KMS-11 (cell line): ENCODE results near the gene AXIN1.

Experiments
- H2AFZ ChIP-seq: fragments of 200-600 bp; sonication (generic); 2 replicates; pipeline ENCODE4 v1.6.1; 2016; ENCODE audit warnings: antibody characterized with exemption, mixed run types, low read depth
- H3K27ac ChIP-seq: fragments of 200-600 bp; sonication (generic); 2 replicates; pipeline ENCODE4 v1.6.1; 2016; ENCODE audit warnings: mild to moderate bottlenecking, mixed run types
- H3K27me3 ChIP-seq: fragments of 200-600 bp; sonication (generic); 2 replicates; pipeline ENCODE4 v1.6.1; 2017; ENCODE audit warnings: mild to moderate bottlenecking, low read depth, mixed run types, moderate library complexity; ENCODE audit not compliant: insufficient read depth
- H3K36me3 ChIP-seq: fragments of 200-600 bp; sonication (generic); 2 replicates; pipeline ENCODE4 v1.6.1; 2017; ENCODE audit warnings: mild to moderate bottlenecking, mixed run types; ENCODE audit not compliant: insufficient read depth
- H3K4me1 ChIP-seq: fragments of 200-600 bp; sonication (generic); 2 replicates; pipeline ENCODE4 v1.6.1; 2016; ENCODE audit warnings: mild to moderate bottlenecking, low read depth, mixed run types; ENCODE audit not compliant: poor library complexity, severe bottlenecking
- H3K4me2 ChIP-seq: fragments of 200-600 bp; sonication (generic); 2 replicates; pipeline ENCODE4 v1.7.0; 2016; ENCODE audit warnings: mild to moderate bottlenecking, mixed run types
- H3K4me3 ChIP-seq: fragments of 200-600 bp; sonication (generic); IDR thresholded peaks from 2 replicates; pipeline ENCODE4 v1.6.1; 2017; ENCODE audit warnings: low read depth, low read length, mixed read lengths; ENCODE audit not compliant: insufficient read depth
- H3K79me2 ChIP-seq: fragments of 200-600 bp; sonication (generic); 2 replicates; pipeline ENCODE4 v1.6.1; 2016; ENCODE audit warnings: low read depth, mixed run types; ENCODE audit not compliant: insufficient read depth
- H3K9ac ChIP-seq: fragments of 200-600 bp; sonication (generic); 2 replicates; pipeline ENCODE4 v1.6.1; 2016; ENCODE audit warnings: mild to moderate bottlenecking, mixed run types
- H4K20me1 ChIP-seq: fragments of 200-600 bp; sonication (generic); 2 replicates; pipeline ENCODE4 v1.6.1; 2016; ENCODE audit warnings: mild to moderate bottlenecking, mixed run types; ENCODE audit not compliant: insufficient read depth
- TF ChIP-seq, protein P1 (sequence below): fragments of 200-600 bp; sonication (generic); conservative IDR thresholded peaks from 2 replicates; pipeline ENCODE4 v1.6.1; 2017; ENCODE audit warnings: low read depth, mild to moderate bottlenecking, antibody characterized with exemption, low read length, moderate library complexity, mixed read lengths

AXIN1 gene

GRCh38 chr16:291539-291938, 61.0 kb downstream of the AXIN1 start:
- Histone ChIP-seq H3K36me3 (no peaks in the 10 kb centered on the region; the same call in 1 of the 2 replicates), H3K27ac (no peak overlapping the region), H4K20me1 (no peaks in the 10 kb centered on the region), H3K4me1 (no peaks in the 10 kb centered on the region), H3K4me2 (no peak overlapping the region), H3K79me2 (no peaks in the 10 kb centered on the region), H3K4me3 (no peak overlapping the region), H2AFZ (no peak overlapping the region), H3K27me3 (no peaks in the 10 kb centered on the region), H3K9ac (no peak overlapping the region)
- TF ChIP-seq, protein P1, sequence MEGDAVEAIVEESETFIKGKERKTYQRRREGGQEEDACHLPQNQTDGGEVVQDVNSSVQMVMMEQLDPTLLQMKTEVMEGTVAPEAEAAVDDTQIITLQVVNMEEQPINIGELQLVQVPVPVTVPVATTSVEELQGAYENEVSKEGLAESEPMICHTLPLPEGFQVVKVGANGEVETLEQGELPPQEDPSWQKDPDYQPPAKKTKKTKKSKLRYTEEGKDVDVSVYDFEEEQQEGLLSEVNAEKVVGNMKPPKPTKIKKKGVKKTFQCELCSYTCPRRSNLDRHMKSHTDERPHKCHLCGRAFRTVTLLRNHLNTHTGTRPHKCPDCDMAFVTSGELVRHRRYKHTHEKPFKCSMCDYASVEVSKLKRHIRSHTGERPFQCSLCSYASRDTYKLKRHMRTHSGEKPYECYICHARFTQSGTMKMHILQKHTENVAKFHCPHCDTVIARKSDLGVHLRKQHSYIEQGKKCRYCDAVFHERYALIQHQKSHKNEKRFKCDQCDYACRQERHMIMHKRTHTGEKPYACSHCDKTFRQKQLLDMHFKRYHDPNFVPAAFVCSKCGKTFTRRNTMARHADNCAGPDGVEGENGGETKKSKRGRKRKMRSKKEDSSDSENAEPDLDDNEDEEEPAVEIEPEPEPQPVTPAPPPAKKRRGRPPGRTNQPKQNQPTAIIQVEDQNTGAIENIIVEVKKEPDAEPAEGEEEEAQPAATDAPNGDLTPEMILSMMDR = no peak

DNA sequence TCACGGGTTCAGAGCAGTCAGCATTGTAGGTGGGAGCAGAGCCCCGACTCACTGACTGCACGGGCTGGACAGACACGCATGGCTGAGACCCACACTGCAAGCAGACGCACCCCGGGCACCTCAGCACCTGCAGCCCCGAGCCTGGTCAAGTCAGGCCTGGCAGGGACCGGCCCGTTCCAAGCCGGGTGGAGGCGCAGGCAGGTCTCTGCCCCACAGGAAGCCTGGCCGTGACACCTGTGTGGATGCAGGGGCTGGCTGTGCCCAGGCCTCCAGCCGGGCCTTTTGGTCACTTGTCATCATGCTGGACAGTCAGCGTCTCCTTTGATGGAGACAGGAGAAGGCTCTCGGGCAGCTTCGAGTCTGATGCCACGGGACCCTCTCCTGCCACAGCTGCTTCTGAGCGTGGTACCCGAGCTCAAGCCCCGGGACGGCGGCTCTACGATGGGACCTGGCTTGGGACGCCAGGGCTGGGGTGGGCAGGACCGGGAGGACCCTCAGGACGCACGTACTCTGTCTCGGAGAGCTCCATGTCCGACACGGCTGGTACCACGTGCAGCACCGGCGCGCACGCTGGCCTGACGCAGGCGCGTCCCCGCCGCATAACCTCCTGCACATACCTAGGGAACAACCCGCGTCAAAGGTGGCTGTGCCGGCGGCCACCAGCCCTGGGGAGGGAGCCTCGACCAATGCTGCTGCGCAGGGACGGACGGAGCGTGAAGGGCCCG, 61.7 kb downstream of the AXIN1 start:
- no peaks in the 10 kb centered on the region; the same call in 1 of the 2 replicates for H3K36me3 ChIP-seq
- H3K4me1 ChIP-seq = no peaks in the 10 kb centered on the region
- no peak overlapping the region for H3K27ac ChIP-seq
- H3K27me3 ChIP-seq = no peaks in the 10 kb centered on the region
- no peaks in the 10 kb centered on the region for H3K79me2 ChIP-seq
- H4K20me1 ChIP-seq = no peaks in the 10 kb centered on the region
- H2AFZ ChIP-seq = no peak overlapping the region
- TF ChIP-seq, protein P1 = no peak
- no peak overlapping the region for H3K4me2 ChIP-seq
- H3K9ac ChIP-seq = no peak overlapping the region
- H3K4me3 ChIP-seq = no peak overlapping the region

DNA sequence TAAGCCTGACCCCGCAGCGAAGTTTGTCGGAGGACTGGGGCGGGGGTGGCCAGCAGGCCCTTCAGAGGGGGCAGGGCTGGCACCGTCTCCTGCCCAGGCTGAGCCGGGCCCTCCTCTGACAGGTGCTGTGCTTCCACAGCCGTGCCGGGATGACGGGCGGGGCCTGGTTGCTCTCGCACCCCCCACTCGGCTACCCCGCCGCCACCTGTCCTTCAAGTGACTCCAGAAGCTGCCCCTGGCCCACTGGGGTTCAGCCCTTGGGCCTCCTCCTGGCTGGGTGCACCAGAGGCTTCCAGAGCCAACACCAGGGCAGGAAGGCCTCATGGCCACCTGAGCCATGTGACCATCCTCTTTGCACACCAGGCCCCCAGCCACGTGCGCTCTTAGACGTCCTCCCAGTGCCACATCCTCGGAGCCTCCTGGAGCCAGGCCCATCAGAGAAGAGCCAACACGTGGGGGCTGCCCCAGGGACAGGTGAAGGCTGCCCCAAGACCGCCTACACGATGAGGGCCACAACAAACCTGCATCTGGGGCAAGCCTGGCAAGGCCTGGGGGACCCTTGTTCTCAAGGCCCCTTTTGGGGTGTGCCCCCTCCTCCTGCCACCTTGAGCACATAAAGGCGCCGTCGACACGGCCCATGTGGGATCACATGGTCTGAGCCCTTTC, 62.4 kb downstream of the AXIN1 start:
- Histone ChIP-seq H2AFZ (no peak overlapping the region), H3K36me3 (no peaks in the 10 kb centered on the region; the same call in 1 of the 2 replicates), H3K79me2 (no peaks in the 10 kb centered on the region), H3K9ac (no peak overlapping the region), H3K27ac (no peak overlapping the region), H3K4me2 (no peak overlapping the region), H3K4me1 (no peaks in the 10 kb centered on the region), H3K27me3 (no peaks in the 10 kb centered on the region), H4K20me1 (no peaks in the 10 kb centered on the region), H3K4me3 (no peak overlapping the region)
- TF ChIP-seq, protein P1 = no peak

GRCh38 chr16:289395-289997, 63.0 kb downstream of the AXIN1 start:
- Histone ChIP-seq H3K4me2 (no peak overlapping the region), H3K36me3 (no peaks in the 10 kb centered on the region; the same call in 1 of the 2 replicates), H3K4me1 (no peaks in the 10 kb centered on the region), H3K4me3 (no peak overlapping the region), H3K27me3 (no peaks in the 10 kb centered on the region), H2AFZ (no peak overlapping the region), H3K79me2 (no peaks in the 10 kb centered on the region), H4K20me1 (no peaks in the 10 kb centered on the region), H3K27ac (no peak overlapping the region), H3K9ac (no peak overlapping the region)
- TF ChIP-seq, protein P1 = no peak
